HCT116 (cell line): Measurements from ENCODE around the gene EPHB2.

Experiments
- EGR1 ChIP-seq: IDR thresholded peaks from 2 replicates; pipeline ENCODE4 v1.6.1; 2012; ENCODE audit warnings: low read depth
- EZH2phosphoT487 ChIP-seq: fragments of 200-600 bp; IDR thresholded peaks from 2 replicates; pipeline ENCODE4 v1.6.1; 2018; ENCODE audit warnings: antibody characterized with exemption, borderline replicate concordance
- TF ChIP-seq, protein P1 (sequence below), 3 experiments: fragments of 200-600 bp in 1 of 3; sonication (generic) in 1 of 3; IDR thresholded peaks in 2 of 3; conservative IDR thresholded peaks in 1 of 3; 2 replicates each; pipeline ENCODE4 v1.5.1; 2012 to 2017; ENCODE audit warnings: low read depth in 2 of 3, low read length in 2 of 3, antibody characterized with exemption in 1 of 3, borderline replicate concordance in 1 of 3, control low read depth in 1 of 3, mild to moderate bottlenecking in 1 of 3, mixed read lengths in 1 of 3, mixed run types in 1 of 3, moderate library complexity in 1 of 3; ENCODE audit not compliant: insufficient read depth in 1 of 3
- TF ChIP-seq, protein P2 (sequence below): IDR thresholded peaks from 2 replicates; pipeline ENCODE4 v1.6.1; 2012; ENCODE audit warnings: low read depth

DNA sequence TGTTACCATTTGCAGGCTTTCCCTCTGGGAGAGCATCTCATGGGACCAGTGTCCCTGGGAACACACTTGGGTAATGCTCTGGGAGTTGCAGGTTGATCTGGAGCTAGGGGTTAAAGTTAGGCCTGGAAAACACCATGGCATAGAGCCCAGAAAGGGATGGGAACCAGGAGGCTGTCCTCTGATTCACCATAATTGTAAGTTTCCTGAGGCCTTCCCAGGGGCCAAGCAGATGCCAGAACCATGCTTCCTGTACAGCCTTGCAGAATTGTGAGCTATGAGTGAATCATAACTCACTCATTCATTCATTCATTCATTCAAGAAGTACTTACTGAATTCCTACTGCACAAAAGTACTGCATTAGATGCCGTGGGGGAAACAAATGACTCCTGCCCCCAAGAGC is 212.0 kb downstream of the EPHB2 start:
- TF ChIP-seq, protein P1, sequence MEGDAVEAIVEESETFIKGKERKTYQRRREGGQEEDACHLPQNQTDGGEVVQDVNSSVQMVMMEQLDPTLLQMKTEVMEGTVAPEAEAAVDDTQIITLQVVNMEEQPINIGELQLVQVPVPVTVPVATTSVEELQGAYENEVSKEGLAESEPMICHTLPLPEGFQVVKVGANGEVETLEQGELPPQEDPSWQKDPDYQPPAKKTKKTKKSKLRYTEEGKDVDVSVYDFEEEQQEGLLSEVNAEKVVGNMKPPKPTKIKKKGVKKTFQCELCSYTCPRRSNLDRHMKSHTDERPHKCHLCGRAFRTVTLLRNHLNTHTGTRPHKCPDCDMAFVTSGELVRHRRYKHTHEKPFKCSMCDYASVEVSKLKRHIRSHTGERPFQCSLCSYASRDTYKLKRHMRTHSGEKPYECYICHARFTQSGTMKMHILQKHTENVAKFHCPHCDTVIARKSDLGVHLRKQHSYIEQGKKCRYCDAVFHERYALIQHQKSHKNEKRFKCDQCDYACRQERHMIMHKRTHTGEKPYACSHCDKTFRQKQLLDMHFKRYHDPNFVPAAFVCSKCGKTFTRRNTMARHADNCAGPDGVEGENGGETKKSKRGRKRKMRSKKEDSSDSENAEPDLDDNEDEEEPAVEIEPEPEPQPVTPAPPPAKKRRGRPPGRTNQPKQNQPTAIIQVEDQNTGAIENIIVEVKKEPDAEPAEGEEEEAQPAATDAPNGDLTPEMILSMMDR (IDR thresholded peaks at IDR 0.05 in 2 of 3, conservative IDR thresholded peaks at IDR 0.05 in 1 of 3; ENCODE audit: borderline replicate concordance in 1 of 3, insufficient read depth in 1 of 3, low read depth in 2 of 3, low read length in 2 of 3) = no peak
- TF ChIP-seq, protein P2, sequence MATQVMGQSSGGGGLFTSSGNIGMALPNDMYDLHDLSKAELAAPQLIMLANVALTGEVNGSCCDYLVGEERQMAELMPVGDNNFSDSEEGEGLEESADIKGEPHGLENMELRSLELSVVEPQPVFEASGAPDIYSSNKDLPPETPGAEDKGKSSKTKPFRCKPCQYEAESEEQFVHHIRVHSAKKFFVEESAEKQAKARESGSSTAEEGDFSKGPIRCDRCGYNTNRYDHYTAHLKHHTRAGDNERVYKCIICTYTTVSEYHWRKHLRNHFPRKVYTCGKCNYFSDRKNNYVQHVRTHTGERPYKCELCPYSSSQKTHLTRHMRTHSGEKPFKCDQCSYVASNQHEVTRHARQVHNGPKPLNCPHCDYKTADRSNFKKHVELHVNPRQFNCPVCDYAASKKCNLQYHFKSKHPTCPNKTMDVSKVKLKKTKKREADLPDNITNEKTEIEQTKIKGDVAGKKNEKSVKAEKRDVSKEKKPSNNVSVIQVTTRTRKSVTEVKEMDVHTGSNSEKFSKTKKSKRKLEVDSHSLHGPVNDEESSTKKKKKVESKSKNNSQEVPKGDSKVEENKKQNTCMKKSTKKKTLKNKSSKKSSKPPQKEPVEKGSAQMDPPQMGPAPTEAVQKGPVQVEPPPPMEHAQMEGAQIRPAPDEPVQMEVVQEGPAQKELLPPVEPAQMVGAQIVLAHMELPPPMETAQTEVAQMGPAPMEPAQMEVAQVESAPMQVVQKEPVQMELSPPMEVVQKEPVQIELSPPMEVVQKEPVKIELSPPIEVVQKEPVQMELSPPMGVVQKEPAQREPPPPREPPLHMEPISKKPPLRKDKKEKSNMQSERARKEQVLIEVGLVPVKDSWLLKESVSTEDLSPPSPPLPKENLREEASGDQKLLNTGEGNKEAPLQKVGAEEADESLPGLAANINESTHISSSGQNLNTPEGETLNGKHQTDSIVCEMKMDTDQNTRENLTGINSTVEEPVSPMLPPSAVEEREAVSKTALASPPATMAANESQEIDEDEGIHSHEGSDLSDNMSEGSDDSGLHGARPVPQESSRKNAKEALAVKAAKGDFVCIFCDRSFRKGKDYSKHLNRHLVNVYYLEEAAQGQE = no peak
- no peak for TF ChIP-seq EGR1
- no peak for TF ChIP-seq EZH2phosphoT487
